Gastrocnemius medialis (tissue), 4 donors: Measurements from ENCODE around the gene NUP188. TPM values are rescaled to one million over a fixed set of nuclear protein-coding genes. Genes with fewer than 3 reads are reported as not detected.

Experiments
- ATAC-seq, 2 donors: fragments of 150-250 bp; one replicate each; pipeline ENCODE4 v1.9.1; 2016
- DNase-seq, 2 donors: peaks; one replicate each; pipeline ENCODE4 v3.0.0-alpha.2; 2019
- H3K27ac ChIP-seq, 4 donors: fragments of 200-600 bp; sonication (generic); 1 replicate in 1 of 4; 2 replicates in 3 of 4; pipeline ENCODE4 v1.5.1; 2016 to 2018; ENCODE audit warnings: mild to moderate bottlenecking in 2 of 4, moderate library complexity in 1 of 4
- H3K27me3 ChIP-seq, 3 donors: fragments of 200-600 bp; sonication (generic) in 2 of 3; 1 replicate in 1 of 3; 2 replicates in 2 of 3; pipeline versions ENCODE4 v1.5.1 to v1.6.0; 2016 to 2019; ENCODE audit warnings: mild to moderate bottlenecking in 1 of 3, moderate library complexity in 1 of 3
- H3K36me3 ChIP-seq, 2 donors: fragments of 200-600 bp; sonication (generic) in 1 of 2; one replicate each; pipeline ENCODE4 v1.5.1; 2017 to 2018
- H3K4me1 ChIP-seq, 2 donors: fragments of 200-600 bp; sonication (generic) in 1 of 2; one replicate each; pipeline ENCODE4 v1.5.1; 2016 to 2017; ENCODE audit warnings: mild to moderate bottlenecking in 2 of 2
- H3K4me3 ChIP-seq, 4 donors: fragments of 200-600 bp; sonication (generic) in 3 of 4; 1 replicate in 1 of 4; 2 replicates in 3 of 4; pipeline ENCODE4 v1.5.1; 2016 to 2019; ENCODE audit warnings: mild to moderate bottlenecking in 2 of 4
- H3K9me3 ChIP-seq, 3 donors: fragments of 200-600 bp; sonication (generic) in 2 of 3; 1 replicate in 1 of 3; 2 replicates in 2 of 3; pipeline ENCODE4 v1.5.1; 2016 to 2019
- POLR2A ChIP-seq, 2 donors: fragments of 450-650 bp; IDR thresholded peaks; one replicate each; pipeline ENCODE4 v1.6.1; 2017; ENCODE audit warnings: antibody characterized with exemption in 2 of 2, mild to moderate bottlenecking in 2 of 2, moderate library complexity in 2 of 2
- in situ Hi-C, 4 donors: fragments of 200-750 bp; cut with MboI; loops; one replicate each; pipeline versions ENCODE4 v1.15.0 to v1.8.0; 2017; ENCODE audit warnings: low sequenced_read_pairs in 4 of 4
- intact Hi-C: fragments of 100-400 bp; cut with DNase I; formaldehyde crosslinking; loops from one replicate; pipeline ENCODE4 v1.15.1; 2023; ENCODE audit warnings: low total_unique reads
- total RNA-seq, 4 donors: library from RNA; depleted of rRNA; stranded (reverse); fragments of >200 nt; gene quantifications; one replicate each; pipeline versions ENCODE4 v1.1.0 to v1.2.3, GENCODE V29; 2016
- TF ChIP-seq, protein P1 (sequence below), 5 experiments: fragments of 450-650 bp in 3 of 5; fragments of 200-600 bp in 2 of 5; sonication (generic) in 2 of 5; IDR thresholded peaks in 4 of 5; conservative IDR thresholded peaks in 1 of 5; 1 replicate in 4 of 5; 2 replicates in 1 of 5; pipeline ENCODE4 v1.5.1; 2016 to 2019; ENCODE audit warnings: antibody characterized with exemption in 5 of 5, mild to moderate bottlenecking in 3 of 5, moderate library complexity in 3 of 5

The NUP188 gene
- total RNA-seq, 4 donors from 2014 or later: 24.7 to 59.7 (median 30.3) TPM

- Histone ChIP-seq H3K4me1 (peaks cover 4 to 13% of the 10 kb centered on the region in 2 donors), H3K36me3 (peaks cover 0 to 20% of the 10 kb centered on the region in 2 donors)
- ATAC-seq: no peak
These were observed 46.1 kb upstream of the NUP188 start for GRCh38 chr9:128901379-128901778.

DNA sequence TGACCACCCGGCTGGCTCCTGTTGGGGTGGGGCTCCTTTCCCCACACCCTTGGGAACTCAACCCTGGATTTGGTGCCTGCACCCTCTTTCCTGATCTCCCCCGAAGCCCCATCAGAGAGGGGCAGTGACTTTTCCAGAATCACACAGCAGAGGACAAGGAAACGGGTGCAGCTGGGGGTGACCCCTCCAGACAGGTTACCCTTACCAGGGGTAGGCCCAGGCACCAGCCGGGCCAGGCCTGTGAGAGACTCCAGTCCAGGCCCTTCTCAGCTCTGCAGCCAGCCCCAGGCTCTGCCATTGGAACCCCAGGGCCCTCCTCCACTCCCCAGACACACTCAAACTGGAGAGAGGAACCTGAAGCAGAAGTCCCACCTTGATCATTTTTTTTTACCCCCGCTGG is 45.7 kb upstream of the NUP188 start:
- Histone ChIP-seq H3K4me1 (peaks cover 4 to 13% of the 10 kb centered on the region in 2 donors), H3K27ac (peak overlapping the region; percentile 44 to 68 (median 62)), H3K27me3 (no peaks in the 10 kb centered on the region), H3K9me3 (no peaks in the 10 kb centered on the region), H3K4me3 (no peak overlapping the region), H3K36me3 (peaks cover 0 to 20% of the 10 kb centered on the region in 2 donors)
- intact Hi-C loops: loop anchor here (1.0 kb wide), 1 partner anchor 38 kb away; no protein-coding TSS in a partner anchor
- no peak for TF ChIP-seq POLR2A (IDR thresholded peaks at IDR 0.05)
- TF ChIP-seq, protein P1, sequence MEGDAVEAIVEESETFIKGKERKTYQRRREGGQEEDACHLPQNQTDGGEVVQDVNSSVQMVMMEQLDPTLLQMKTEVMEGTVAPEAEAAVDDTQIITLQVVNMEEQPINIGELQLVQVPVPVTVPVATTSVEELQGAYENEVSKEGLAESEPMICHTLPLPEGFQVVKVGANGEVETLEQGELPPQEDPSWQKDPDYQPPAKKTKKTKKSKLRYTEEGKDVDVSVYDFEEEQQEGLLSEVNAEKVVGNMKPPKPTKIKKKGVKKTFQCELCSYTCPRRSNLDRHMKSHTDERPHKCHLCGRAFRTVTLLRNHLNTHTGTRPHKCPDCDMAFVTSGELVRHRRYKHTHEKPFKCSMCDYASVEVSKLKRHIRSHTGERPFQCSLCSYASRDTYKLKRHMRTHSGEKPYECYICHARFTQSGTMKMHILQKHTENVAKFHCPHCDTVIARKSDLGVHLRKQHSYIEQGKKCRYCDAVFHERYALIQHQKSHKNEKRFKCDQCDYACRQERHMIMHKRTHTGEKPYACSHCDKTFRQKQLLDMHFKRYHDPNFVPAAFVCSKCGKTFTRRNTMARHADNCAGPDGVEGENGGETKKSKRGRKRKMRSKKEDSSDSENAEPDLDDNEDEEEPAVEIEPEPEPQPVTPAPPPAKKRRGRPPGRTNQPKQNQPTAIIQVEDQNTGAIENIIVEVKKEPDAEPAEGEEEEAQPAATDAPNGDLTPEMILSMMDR (IDR thresholded peaks at IDR 0.05 in 4 of 5, conservative IDR thresholded peaks at IDR 0.05 in 1 of 5): no peak
- in situ Hi-C loops: no loop called here
- DNase-seq (no peak), ATAC-seq (no peak)

More at GRCh38 chr9:128901379-128901778, 46.1 kb upstream of the NUP188 start:
- H3K4me3 ChIP-seq: no peak overlapping the region
- no peaks in the 10 kb centered on the region for H3K9me3 ChIP-seq
- no peaks in the 10 kb centered on the region for H3K27me3 ChIP-seq
- TF ChIP-seq POLR2A (IDR thresholded peaks at IDR 0.05): no peak
- TF ChIP-seq, protein P1 (IDR thresholded peaks at IDR 0.05 in 4 of 5, conservative IDR thresholded peaks at IDR 0.05 in 1 of 5): no peak
- in situ Hi-C loops (no loop called here), intact Hi-C loops (no loop called here)
- H3K27ac ChIP-seq: peak overlapping the region; percentile 44 to 68 (median 62)
- no peak for DNase-seq

- intact Hi-C loops: loop anchor here (1.0 kb wide), 1 partner anchor 38 kb away; no protein-coding TSS in a partner anchor
- Histone ChIP-seq H3K4me1 (peaks cover 4 to 13% of the 10 kb centered on the region in 2 donors), H3K27me3 (no peaks in the 10 kb centered on the region), H3K4me3 (no peak overlapping the region), H3K9me3 (no peaks in the 10 kb centered on the region), H3K36me3 (peaks cover 0 to 20% of the 10 kb centered on the region in 2 donors), H3K27ac (peak overlapping the region; percentile 55 to 68 (median 62))
- ATAC-seq (peak; percentile 51 to 59), DNase-seq (no peak)
- in situ Hi-C loops: no loop called here
- TF ChIP-seq, protein P1 (IDR thresholded peaks at IDR 0.05 in 4 of 5, conservative IDR thresholded peaks at IDR 0.05 in 1 of 5): no peak
- peak; percentile 17 to 46 for TF ChIP-seq POLR2A (IDR thresholded peaks at IDR 0.05)
These were observed 45.0 kb upstream of the NUP188 start for GRCh38 chr9:128902351-128903078.

- H3K27me3 ChIP-seq: no peaks in the 10 kb centered on the region
- TF ChIP-seq POLR2A (IDR thresholded peaks at IDR 0.05): no peak
- TF ChIP-seq, protein P1 (IDR thresholded peaks at IDR 0.05 in 4 of 5, conservative IDR thresholded peaks at IDR 0.05 in 1 of 5): no peak
- H3K4me1 ChIP-seq: peaks cover 4 to 13% of the 10 kb centered on the region in 2 donors
- no peak overlapping the region for H3K4me3 ChIP-seq
- ATAC-seq: no peak
- DNase-seq: no peak
- H3K27ac ChIP-seq: peak overlapping the region; percentile 55 to 68 (median 62)
- H3K36me3 ChIP-seq: peaks cover 0 to 25% of the 10 kb centered on the region in 2 donors
- no peaks in the 10 kb centered on the region for H3K9me3 ChIP-seq
- intact Hi-C loops: no loop called here
- in situ Hi-C loops: no loop called here
These were observed 44.4 kb upstream of the NUP188 start for GRCh38 chr9:128903079-128903461.
